Lower lobe of right lung (tissue), 2 donors: ENCODE results near the gene SLX4IP. TPM values are rescaled to one million over a fixed set of nuclear protein-coding genes. Genes with fewer than 3 reads are reported as not detected.
A peak's percentile ranks its signal among the peaks of the same experiment; 100 is the strongest.

Experiments
- ATAC-seq, 2 donors: fragments of 200-7000 bp; cut with Tn5 transposase; one replicate each; pipeline ENCODE4 v1.9.1; 2020 to 2022; ENCODE audit warnings: mild to moderate bottlenecking in 2 of 2, moderate library complexity in 2 of 2
- DNase-seq: peaks from one replicate; pipeline ENCODE4 v3.0.0-alpha.2; 2020
- H3K27ac ChIP-seq: fragments of 200-600 bp; one replicate; pipeline ENCODE4 v1.8.0; 2022
- H3K27me3 ChIP-seq: fragments of 200-600 bp; one replicate; pipeline ENCODE4 v1.8.0; 2022; ENCODE audit warnings: low read depth
- H3K36me3 ChIP-seq: fragments of 200-600 bp; one replicate; pipeline ENCODE4 v1.8.0; 2022; ENCODE audit warnings: mild to moderate bottlenecking
- H3K4me1 ChIP-seq: fragments of 200-600 bp; one replicate; pipeline ENCODE4 v1.8.0; 2022
- H3K4me3 ChIP-seq: fragments of 200-600 bp; one replicate; pipeline ENCODE4 v1.8.0; 2022; ENCODE audit warnings: mild to moderate bottlenecking
- H3K9me3 ChIP-seq: fragments of 200-600 bp; one replicate; pipeline ENCODE4 v1.8.0; 2022
- intact Hi-C: fragments of 100-400 bp; cut with DNase I; formaldehyde crosslinking; loops from one replicate; pipeline ENCODE4 v1.11.0; 2022
- total RNA-seq: library from RNA; stranded (reverse); fragmentation: NEBNext Ultra II Directional; extraction: Animal tissue kit (Norgen Biotek cat#: 25700); gene quantifications from one replicate; pipeline ENCODE4 v1.2.1, GENCODE V29; 2021
- TF ChIP-seq, protein P1 (sequence below): fragments of 200-600 bp; IDR thresholded peaks from one replicate; pipeline ENCODE4 v1.8.0; 2022; ENCODE audit warnings: antibody characterized with exemption, mild to moderate bottlenecking
- donor health status: DM: no; HTN: yes; CAD: no; lungs with severe emphysema.

The SLX4IP gene
- total RNA-seq, 1 donor from 2014 or later = 5.8 TPM

DNA sequence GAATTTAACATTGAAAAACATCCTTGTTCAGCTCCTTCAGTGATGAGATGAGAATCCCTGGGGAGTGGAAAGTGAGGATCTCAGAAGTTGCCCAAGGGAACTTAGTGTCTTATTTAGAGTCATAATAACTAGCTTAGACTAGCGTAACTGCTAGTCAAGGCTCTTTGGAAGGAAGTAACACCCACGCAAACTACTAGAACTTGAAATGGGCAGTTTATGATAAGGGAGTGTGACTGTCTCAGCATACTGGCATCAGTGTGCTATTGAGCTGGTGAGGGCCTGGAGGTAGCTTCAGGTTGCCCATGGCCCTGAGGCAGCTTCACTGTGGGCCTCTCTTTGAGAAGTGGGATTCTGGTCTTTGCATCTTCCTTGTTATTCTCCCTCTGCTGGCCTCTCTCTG, 40.1 kb downstream of the SLX4IP start:
- no peak overlapping the region for H3K27ac ChIP-seq
- DNase-seq (no peak), ATAC-seq (peak; percentile 54 to 65)
- H3K4me1 ChIP-seq = peaks cover 21% of the 10 kb centered on the region
- intact Hi-C loops = no loop called here
- H3K4me3 ChIP-seq = no peak overlapping the region
- no peaks in the 10 kb centered on the region for H3K36me3 ChIP-seq
- no peaks in the 10 kb centered on the region for H3K9me3 ChIP-seq
- TF ChIP-seq, protein P1, sequence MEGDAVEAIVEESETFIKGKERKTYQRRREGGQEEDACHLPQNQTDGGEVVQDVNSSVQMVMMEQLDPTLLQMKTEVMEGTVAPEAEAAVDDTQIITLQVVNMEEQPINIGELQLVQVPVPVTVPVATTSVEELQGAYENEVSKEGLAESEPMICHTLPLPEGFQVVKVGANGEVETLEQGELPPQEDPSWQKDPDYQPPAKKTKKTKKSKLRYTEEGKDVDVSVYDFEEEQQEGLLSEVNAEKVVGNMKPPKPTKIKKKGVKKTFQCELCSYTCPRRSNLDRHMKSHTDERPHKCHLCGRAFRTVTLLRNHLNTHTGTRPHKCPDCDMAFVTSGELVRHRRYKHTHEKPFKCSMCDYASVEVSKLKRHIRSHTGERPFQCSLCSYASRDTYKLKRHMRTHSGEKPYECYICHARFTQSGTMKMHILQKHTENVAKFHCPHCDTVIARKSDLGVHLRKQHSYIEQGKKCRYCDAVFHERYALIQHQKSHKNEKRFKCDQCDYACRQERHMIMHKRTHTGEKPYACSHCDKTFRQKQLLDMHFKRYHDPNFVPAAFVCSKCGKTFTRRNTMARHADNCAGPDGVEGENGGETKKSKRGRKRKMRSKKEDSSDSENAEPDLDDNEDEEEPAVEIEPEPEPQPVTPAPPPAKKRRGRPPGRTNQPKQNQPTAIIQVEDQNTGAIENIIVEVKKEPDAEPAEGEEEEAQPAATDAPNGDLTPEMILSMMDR = no peak
- H3K27me3 ChIP-seq = no peaks in the 10 kb centered on the region

DNA sequence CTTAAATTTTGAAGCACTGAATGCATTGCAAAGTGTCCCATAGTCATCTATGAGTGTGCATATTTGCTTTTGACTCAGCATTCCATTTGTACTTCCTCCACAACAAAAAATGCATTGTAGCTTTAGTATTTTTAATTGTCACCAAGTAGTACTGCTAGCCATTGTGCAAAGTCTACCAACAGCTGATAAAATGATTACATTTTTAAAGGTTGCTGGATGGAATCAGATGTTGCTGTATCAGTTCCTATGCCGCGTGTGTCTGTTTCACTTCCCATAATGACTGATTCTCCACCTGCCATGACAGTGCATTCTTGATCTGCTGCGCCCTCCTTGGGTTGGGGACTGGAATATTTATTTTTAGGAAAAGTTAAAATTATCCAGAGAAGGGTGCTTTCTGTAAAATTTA, 41.2 kb downstream of the SLX4IP start:
- no peaks in the 10 kb centered on the region for H3K36me3 ChIP-seq
- intact Hi-C loops = no loop called here
- no peaks in the 10 kb centered on the region for H3K9me3 ChIP-seq
- ATAC-seq (peak; percentile 60 to 61), DNase-seq (no peak)
- H3K27me3 ChIP-seq = no peaks in the 10 kb centered on the region
- H3K4me1 ChIP-seq = peaks cover 18% of the 10 kb centered on the region
- TF ChIP-seq, protein P1 = no peak
- H3K27ac ChIP-seq = no peak overlapping the region
- no peak overlapping the region for H3K4me3 ChIP-seq

DNA sequence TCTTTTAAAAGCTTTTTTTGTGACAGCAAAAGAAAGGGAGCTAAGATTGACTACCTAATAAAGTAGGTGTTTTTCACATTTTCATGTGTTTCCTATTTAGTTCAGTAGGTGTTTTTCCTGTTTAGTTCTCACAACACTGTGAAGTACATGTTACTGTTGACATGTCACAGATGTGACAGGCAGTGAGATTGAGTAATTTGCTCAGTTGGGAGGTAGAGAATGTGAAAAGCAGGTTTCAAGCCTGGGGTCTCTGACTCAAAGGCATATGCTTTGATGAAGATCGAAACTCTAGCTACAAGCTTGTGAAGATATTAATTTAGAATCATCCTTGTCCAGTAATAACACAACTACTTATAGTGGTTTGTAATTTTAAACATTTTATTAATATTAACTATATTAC, 43.1 kb downstream of the SLX4IP start:
- Histone ChIP-seq H3K27ac (no peak overlapping the region), H3K4me3 (no peak overlapping the region), H3K9me3 (no peaks in the 10 kb centered on the region), H3K27me3 (no peaks in the 10 kb centered on the region), H3K36me3 (no peaks in the 10 kb centered on the region), H3K4me1 (peaks cover 18% of the 10 kb centered on the region)
- ATAC-seq = no peak
- intact Hi-C loops = no loop called here
- TF ChIP-seq, protein P1 = no peak
- no peak for DNase-seq

DNA sequence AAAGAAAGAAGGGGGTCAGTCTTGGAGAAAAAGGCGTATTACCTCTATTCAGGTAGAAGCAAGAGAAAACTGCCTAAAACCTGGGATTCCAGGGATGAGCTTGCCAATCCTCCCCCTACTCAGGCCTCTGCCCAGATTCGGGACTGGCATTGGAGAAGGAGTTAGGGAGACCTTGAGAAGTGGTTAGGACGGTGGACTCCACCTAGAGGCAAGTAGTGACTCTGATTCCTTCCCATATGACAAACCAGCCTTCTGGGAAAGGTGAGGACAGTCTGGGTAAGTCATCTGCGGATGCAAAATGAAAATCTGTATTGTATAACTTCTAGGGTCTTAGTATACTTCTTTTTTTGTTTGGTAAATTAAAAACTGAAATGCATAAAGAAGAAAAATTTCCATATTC, 43.8 kb downstream of the SLX4IP start:
- TF ChIP-seq, protein P1 = no peak
- peaks cover 18% of the 10 kb centered on the region for H3K4me1 ChIP-seq
- H3K27me3 ChIP-seq = no peaks in the 10 kb centered on the region
- intact Hi-C loops = no loop called here
- ATAC-seq (no peak), DNase-seq (no peak)
- no peak overlapping the region for H3K27ac ChIP-seq
- H3K9me3 ChIP-seq = no peaks in the 10 kb centered on the region
- no peak overlapping the region for H3K4me3 ChIP-seq
- H3K36me3 ChIP-seq = no peaks in the 10 kb centered on the region

DNA sequence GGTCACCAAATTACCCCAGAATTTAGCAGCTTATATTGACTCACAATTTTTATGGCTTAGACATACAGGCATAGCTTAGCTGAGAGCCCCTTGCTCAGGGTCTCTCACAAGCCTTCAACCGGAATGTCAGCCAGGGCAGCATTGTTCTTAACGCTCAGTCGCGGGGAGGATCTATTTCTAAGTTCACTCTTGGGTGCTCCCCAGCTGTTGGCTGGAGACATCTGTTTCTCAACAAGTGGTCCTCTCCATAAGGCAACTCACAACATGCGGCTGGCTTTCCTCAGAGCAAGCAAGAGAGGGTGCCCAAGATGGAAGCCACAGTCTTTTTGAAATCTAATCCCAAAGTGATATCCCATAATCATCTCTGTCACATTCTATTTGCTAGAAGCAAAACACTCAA, 46.6 kb downstream of the SLX4IP start:
- no peak overlapping the region for H3K4me3 ChIP-seq
- no peak overlapping the region for H3K27ac ChIP-seq
- no peak for DNase-seq
- intact Hi-C loops = no loop called here
- no peaks in the 10 kb centered on the region for H3K9me3 ChIP-seq
- no peaks in the 10 kb centered on the region for H3K36me3 ChIP-seq
- TF ChIP-seq, protein P1 = no peak
- no peak for ATAC-seq
- no peaks in the 10 kb centered on the region for H3K27me3 ChIP-seq
- H3K4me1 ChIP-seq = no peaks in the 10 kb centered on the region

DNA sequence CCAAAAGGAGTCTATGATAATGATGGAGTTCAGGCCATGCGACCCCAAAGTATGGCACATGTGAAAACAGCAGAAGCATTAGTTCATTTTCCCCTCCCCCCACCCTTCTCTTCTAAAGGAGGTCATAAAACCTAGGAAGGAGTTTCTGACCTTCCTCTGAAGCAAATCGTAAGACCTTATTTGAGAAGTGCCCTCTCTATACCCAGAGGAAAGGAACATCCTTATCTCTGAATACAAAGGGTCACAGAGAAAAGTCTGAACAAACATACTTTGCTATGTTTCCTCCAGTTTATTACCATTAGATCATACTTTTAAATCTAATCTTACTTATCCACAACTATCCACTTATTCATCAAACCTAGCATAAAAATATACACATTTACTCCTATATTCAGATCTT, 48.6 kb downstream of the SLX4IP start:
- H3K27ac ChIP-seq = no peak overlapping the region
- DNase-seq (no peak), ATAC-seq (no peak)
- TF ChIP-seq, protein P1 = no peak
- no peaks in the 10 kb centered on the region for H3K9me3 ChIP-seq
- intact Hi-C loops = no loop called here
- H3K4me1 ChIP-seq = no peaks in the 10 kb centered on the region
- H3K36me3 ChIP-seq = no peaks in the 10 kb centered on the region
- H3K27me3 ChIP-seq = no peaks in the 10 kb centered on the region
- no peak overlapping the region for H3K4me3 ChIP-seq
